Smooth muscle cell (in vitro differentiated cells): ENCODE data around the gene RBM33. TPM values are rescaled to one million over a fixed set of nuclear protein-coding genes. Genes with fewer than 3 reads are reported as not detected.

Source experiments
- DNase-seq: peaks from one replicate; lab custom pipeline; 2025; ENCODE audit not compliant: unreplicated experiment; lab: John Stamatoyannopoulos, UW
- H2AFZ ChIP-seq: fragments of 200-600 bp; sonication (generic); 2 replicates; pipeline ENCODE4 v1.6.0; 2016; ENCODE audit warnings: antibody characterized with exemption, low read depth, mild to moderate bottlenecking
- H3F3A ChIP-seq: fragments of 200-600 bp; sonication (generic); 2 replicates; pipeline ENCODE4 v1.6.0; 2017; ENCODE audit warnings: antibody characterized with exemption, low read depth
- H3K27ac ChIP-seq: fragments of 200-600 bp; sonication (generic); 2 replicates; pipeline ENCODE4 v1.5.1; 2016; ENCODE audit warnings: low read depth, mild to moderate bottlenecking
- H3K27me3 ChIP-seq: fragments of 200-600 bp; sonication (generic); 2 replicates; pipeline ENCODE4 v1.6.1; 2016; ENCODE audit warnings: low read depth, mild to moderate bottlenecking
- H3K36me3 ChIP-seq: fragments of 200-600 bp; sonication (generic); 2 replicates; pipeline ENCODE4 v1.5.1; 2016; ENCODE audit warnings: low read depth
- H3K4me1 ChIP-seq: fragments of 200-600 bp; sonication (generic); 2 replicates; pipeline ENCODE4 v1.5.1; 2016; ENCODE audit warnings: low read depth
- H3K4me2 ChIP-seq: fragments of 200-600 bp; sonication (generic); 2 replicates; pipeline ENCODE4 v1.6.0; 2016; ENCODE audit warnings: mild to moderate bottlenecking
- H3K4me3 ChIP-seq: fragments of 200-600 bp; sonication (generic); 2 replicates; pipeline ENCODE4 v1.5.1; 2016; ENCODE audit warnings: mild to moderate bottlenecking
- H3K79me2 ChIP-seq: fragments of 200-600 bp; sonication (generic); 2 replicates; pipeline ENCODE4 v1.6.0; 2016; ENCODE audit warnings: low read depth, mild to moderate bottlenecking
- H3K9ac ChIP-seq: fragments of 200-600 bp; sonication (generic); 2 replicates; pipeline ENCODE4 v1.6.0; 2016; ENCODE audit warnings: low read depth
- H3K9me3 ChIP-seq: fragments of 200-600 bp; sonication (generic); replicated peaks from 2 replicates; pipeline ENCODE4 v1.5.1; 2016; ENCODE audit warnings: low read depth
- H4K20me1 ChIP-seq: fragments of 200-600 bp; sonication (generic); 2 replicates; pipeline ENCODE4 v1.6.0; 2016; ENCODE audit warnings: low read depth
- CTCF ChIP-seq: fragments of 200-600 bp; sonication (generic); IDR thresholded peaks from 2 replicates; pipeline ENCODE4 v1.5.1; 2017; ENCODE audit warnings: borderline replicate concordance, mild to moderate bottlenecking, antibody characterized with exemption; ENCODE audit not compliant: insufficient read depth, poor library complexity, severe bottlenecking
- WGBS: methylation state at CpG from one replicate; pipeline ENCODE4 v1.1.7; 2016; ENCODE audit warnings: low lambda C conversion rate; 5-methylcytosine and 5-hydroxymethylcytosine counted together
- polyA plus RNA-seq: library from polyadenylated mRNA; unstranded; fragments of >200 nt; fragmentation: Nextera tagmentation; extraction: Ambion mirVana; gene quantifications from 2 replicates; pipeline ENCODE4 v1.2.1, GENCODE V29; 2016
- total RNA-seq: library from RNA; depleted of rRNA; stranded (reverse); fragments of >200 nt; gene quantifications from 2 replicates; pipeline ENCODE4 v1.2.3, GENCODE V29; 2014

The RBM33 gene
- total and polyA plus RNA-seq, 2 experiments from 2014 or later: 22.5 to 25.3 TPM

DNA sequence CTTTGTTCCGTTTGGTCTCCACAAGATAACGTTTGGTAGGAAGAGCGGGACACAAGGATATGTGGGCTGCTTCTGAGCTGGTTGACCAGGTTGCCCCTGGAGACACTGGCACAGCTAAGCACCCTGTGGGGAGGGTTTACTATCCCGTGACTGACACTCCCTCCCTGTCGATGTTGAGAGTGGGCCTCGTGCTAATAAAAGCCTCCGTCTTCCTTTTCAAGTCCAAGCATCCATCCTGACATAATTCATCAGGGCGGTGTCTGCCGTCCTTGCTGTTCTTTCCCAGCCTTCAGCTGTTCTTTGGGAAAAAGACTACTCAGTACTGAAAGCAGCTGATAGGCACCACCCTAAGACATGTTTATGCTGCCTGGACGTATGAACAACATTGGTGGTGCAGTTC lies 118.2 kb downstream of the RBM33 start:
- Histone ChIP-seq H3K9me3 (no peaks in the 10 kb centered on the region), H3K9ac (no peak overlapping the region), H3K4me2 (no peak overlapping the region), H3F3A (peaks cover 5% of the 10 kb centered on the region), H3K79me2 (peaks cover 22% of the 10 kb centered on the region), H3K27me3 (no peaks in the 10 kb centered on the region), H3K27ac (no peak overlapping the region), H3K4me3 (no peak overlapping the region), H4K20me1 (peaks cover 89% of the 10 kb centered on the region), H2AFZ (no peak overlapping the region), H3K36me3 (no peaks in the 10 kb centered on the region), H3K4me1 (no peaks in the 10 kb centered on the region)
- no peak for DNase-seq
- TF ChIP-seq CTCF: no peak
- 79% methylated on average over 10 of the region's 10 CpGs for WGBS

- H3K4me3 ChIP-seq: no peak overlapping the region
- H3F3A ChIP-seq: peaks cover 5% of the 10 kb centered on the region
- H3K27me3 ChIP-seq: no peaks in the 10 kb centered on the region
- no peaks in the 10 kb centered on the region for H3K9me3 ChIP-seq
- H3K79me2 ChIP-seq: peaks cover 22% of the 10 kb centered on the region
- no peak for DNase-seq
- no peaks in the 10 kb centered on the region for H3K4me1 ChIP-seq
- WGBS: 97% methylated on average over 10 of the region's 10 CpGs
- no peak overlapping the region for H3K4me2 ChIP-seq
- H3K9ac ChIP-seq: no peak overlapping the region
- no peak overlapping the region for H3K27ac ChIP-seq
- peaks cover 89% of the 10 kb centered on the region for H4K20me1 ChIP-seq
- no peak overlapping the region for H2AFZ ChIP-seq
- TF ChIP-seq CTCF: no peak
- H3K36me3 ChIP-seq: no peaks in the 10 kb centered on the region
These were observed 118.7 kb downstream of the RBM33 start for GRCh38 chr7:155763122-155763521.

- Histone ChIP-seq H4K20me1 (peaks cover 88% of the 10 kb centered on the region), H3K79me2 (peaks cover 22% of the 10 kb centered on the region), H3K36me3 (no peaks in the 10 kb centered on the region), H3K4me3 (no peak overlapping the region), H3K9ac (no peak overlapping the region), H3K27ac (peak overlapping the region; percentile 34), H3K4me2 (no peak overlapping the region), H2AFZ (no peak overlapping the region), H3F3A (peaks cover 5% of the 10 kb centered on the region), H3K27me3 (no peaks in the 10 kb centered on the region), H3K4me1 (no peaks in the 10 kb centered on the region), H3K9me3 (no peaks in the 10 kb centered on the region)
- no peak for TF ChIP-seq CTCF
- WGBS: 69% methylated on average over 27 of the region's 27 CpGs
- no peak for DNase-seq
These were observed 119.4 kb downstream of the RBM33 start for GRCh38 chr7:155763691-155764437.

- Histone ChIP-seq H2AFZ (no peak overlapping the region), H3K27me3 (no peaks in the 10 kb centered on the region), H3K4me2 (no peak overlapping the region), H3K9ac (no peak overlapping the region), H3F3A (peaks cover 5% of the 10 kb centered on the region), H3K27ac (peak overlapping the region; percentile 34), H3K79me2 (peaks cover 22% of the 10 kb centered on the region), H3K36me3 (no peaks in the 10 kb centered on the region), H4K20me1 (peaks cover 90% of the 10 kb centered on the region), H3K4me1 (no peaks in the 10 kb centered on the region), H3K4me3 (no peak overlapping the region), H3K9me3 (no peaks in the 10 kb centered on the region)
- 76% methylated on average over 7 of the region's 7 CpGs for WGBS
- TF ChIP-seq CTCF: no peak
- no peak for DNase-seq
These were observed 120.0 kb downstream of the RBM33 start for GRCh38 chr7:155764438-155764793.
